ENCODE measurements around the gene CAB39L.

- TF ChIP-seq POLR2A (IDR thresholded peaks at IDR 0.05) (no peak), CTCF (IDR thresholded peaks at IDR 0.05) (no peak)
These were observed 22.5 kb upstream of the CAB39L start for GRCh38 chr13:49466292-49466838.
